Smooth muscle cell (in vitro differentiated cells): ENCODE results near the gene CARMIL3. TPM values are rescaled to one million over a fixed set of nuclear protein-coding genes. Genes with fewer than 3 reads are reported as not detected.

Experiments used
- DNase-seq: peaks from one replicate; lab custom pipeline; 2025; ENCODE audit not compliant: unreplicated experiment; lab: John Stamatoyannopoulos, UW
- H2AFZ ChIP-seq: fragments of 200-600 bp; sonication (generic); 2 replicates; pipeline ENCODE4 v1.6.0; 2016; ENCODE audit warnings: antibody characterized with exemption, low read depth, mild to moderate bottlenecking
- H3F3A ChIP-seq: fragments of 200-600 bp; sonication (generic); 2 replicates; pipeline ENCODE4 v1.6.0; 2017; ENCODE audit warnings: antibody characterized with exemption, low read depth
- H3K27ac ChIP-seq: fragments of 200-600 bp; sonication (generic); 2 replicates; pipeline ENCODE4 v1.5.1; 2016; ENCODE audit warnings: low read depth, mild to moderate bottlenecking
- H3K27me3 ChIP-seq: fragments of 200-600 bp; sonication (generic); 2 replicates; pipeline ENCODE4 v1.6.1; 2016; ENCODE audit warnings: low read depth, mild to moderate bottlenecking
- H3K36me3 ChIP-seq: fragments of 200-600 bp; sonication (generic); 2 replicates; pipeline ENCODE4 v1.5.1; 2016; ENCODE audit warnings: low read depth
- H3K4me1 ChIP-seq: fragments of 200-600 bp; sonication (generic); 2 replicates; pipeline ENCODE4 v1.5.1; 2016; ENCODE audit warnings: low read depth
- H3K4me2 ChIP-seq: fragments of 200-600 bp; sonication (generic); 2 replicates; pipeline ENCODE4 v1.6.0; 2016; ENCODE audit warnings: mild to moderate bottlenecking
- H3K4me3 ChIP-seq: fragments of 200-600 bp; sonication (generic); 2 replicates; pipeline ENCODE4 v1.5.1; 2016; ENCODE audit warnings: mild to moderate bottlenecking
- H3K79me2 ChIP-seq: fragments of 200-600 bp; sonication (generic); 2 replicates; pipeline ENCODE4 v1.6.0; 2016; ENCODE audit warnings: low read depth, mild to moderate bottlenecking
- H3K9ac ChIP-seq: fragments of 200-600 bp; sonication (generic); 2 replicates; pipeline ENCODE4 v1.6.0; 2016; ENCODE audit warnings: low read depth
- H3K9me3 ChIP-seq: fragments of 200-600 bp; sonication (generic); replicated peaks from 2 replicates; pipeline ENCODE4 v1.5.1; 2016; ENCODE audit warnings: low read depth
- H4K20me1 ChIP-seq: fragments of 200-600 bp; sonication (generic); 2 replicates; pipeline ENCODE4 v1.6.0; 2016; ENCODE audit warnings: low read depth
- CTCF ChIP-seq: fragments of 200-600 bp; sonication (generic); IDR thresholded peaks from 2 replicates; pipeline ENCODE4 v1.5.1; 2017; ENCODE audit warnings: borderline replicate concordance, mild to moderate bottlenecking, antibody characterized with exemption; ENCODE audit not compliant: insufficient read depth, poor library complexity, severe bottlenecking
- WGBS: methylation state at CpG from one replicate; pipeline ENCODE4 v1.1.7; 2016; ENCODE audit warnings: low lambda C conversion rate; 5-methylcytosine and 5-hydroxymethylcytosine counted together
- polyA plus RNA-seq: library from polyadenylated mRNA; unstranded; fragments of >200 nt; fragmentation: Nextera tagmentation; extraction: Ambion mirVana; gene quantifications from 2 replicates; pipeline ENCODE4 v1.2.1, GENCODE V29; 2016
- total RNA-seq: library from RNA; depleted of rRNA; stranded (reverse); fragments of >200 nt; gene quantifications from 2 replicates; pipeline ENCODE4 v1.2.3, GENCODE V29; 2014

The CARMIL3 gene
- total and polyA plus RNA-seq, 2 experiments from 2014 or later = not detected

GRCh38 chr14:24059841-24060388, 8.1 kb downstream of the CARMIL3 start:
- Histone ChIP-seq H3K9me3 (no peaks in the 10 kb centered on the region), H4K20me1 (no peaks in the 10 kb centered on the region), H3K27ac (no peak overlapping the region), H3K4me1 (no peaks in the 10 kb centered on the region), H3K9ac (no peak overlapping the region), H2AFZ (no peak overlapping the region), H3K27me3 (no peaks in the 10 kb centered on the region), H3K4me3 (no peak overlapping the region), H3F3A (no peaks in the 10 kb centered on the region), H3K79me2 (no peaks in the 10 kb centered on the region), H3K4me2 (no peak overlapping the region), H3K36me3 (no peaks in the 10 kb centered on the region)
- WGBS = 95% methylated on average over 16 of the region's 16 CpGs
- DNase-seq = no peak
- TF ChIP-seq CTCF = no peak

- H3K4me1 ChIP-seq = no peaks in the 10 kb centered on the region
- no peak for TF ChIP-seq CTCF
- H3K27ac ChIP-seq = no peak overlapping the region
- H3K9me3 ChIP-seq = no peaks in the 10 kb centered on the region
- no peak for DNase-seq
- no peaks in the 10 kb centered on the region for H3K36me3 ChIP-seq
- 93% methylated on average over 10 of the region's 10 CpGs for WGBS
- no peak overlapping the region for H2AFZ ChIP-seq
- no peaks in the 10 kb centered on the region for H3K27me3 ChIP-seq
- H3K4me2 ChIP-seq = no peak overlapping the region
- no peaks in the 10 kb centered on the region for H3F3A ChIP-seq
- H3K79me2 ChIP-seq = no peaks in the 10 kb centered on the region
- no peak overlapping the region for H3K9ac ChIP-seq
- no peaks in the 10 kb centered on the region for H4K20me1 ChIP-seq
- no peak overlapping the region for H3K4me3 ChIP-seq
These were observed 8.6 kb downstream of the CARMIL3 start for GRCh38 chr14:24060443-24060842.

- no peak overlapping the region for H3K4me3 ChIP-seq
- no peaks in the 10 kb centered on the region for H3K79me2 ChIP-seq
- no peaks in the 10 kb centered on the region for H4K20me1 ChIP-seq
- no peaks in the 10 kb centered on the region for H3K27me3 ChIP-seq
- DNase-seq = no peak
- no peak overlapping the region for H2AFZ ChIP-seq
- H3F3A ChIP-seq = no peaks in the 10 kb centered on the region
- TF ChIP-seq CTCF = no peak
- H3K4me1 ChIP-seq = no peaks in the 10 kb centered on the region
- 95% methylated on average over 7 of the region's 7 CpGs for WGBS
- no peak overlapping the region for H3K4me2 ChIP-seq
- H3K9ac ChIP-seq = no peak overlapping the region
- H3K36me3 ChIP-seq = no peaks in the 10 kb centered on the region
- H3K9me3 ChIP-seq = no peaks in the 10 kb centered on the region
- H3K27ac ChIP-seq = no peak overlapping the region
These were observed 9.4 kb downstream of the CARMIL3 start for GRCh38 chr14:24060984-24061913.
